HG03469 (cell line): Measurements from ENCODE around the gene AQP2.
"Not testable (repeated sequence)": the region's sequence is repeated elsewhere in the genome, so short reads cannot be mapped to it uniquely, and the experiment has no call there.

Experiments used
- ATAC-seq: cut with Tn5 transposase; IDR thresholded peaks from one replicate; pipeline ENCODE4 v1.9.1; 2021; ENCODE audit warnings: mild to moderate bottlenecking, moderate library complexity, moderate number of reproducible peaks; ENCODE audit not compliant: unreplicated experiment

Gene AQP2

GRCh38 chr12:49984476-49985359, 34.2 kb downstream of the AQP2 start:
- no peak for ATAC-seq

GRCh38 chr12:49985981-49986380, 35.4 kb downstream of the AQP2 start:
- no peak for ATAC-seq

- not testable (repeated sequence) for ATAC-seq
These were observed 35.9 kb downstream of the AQP2 start for GRCh38 chr12:49986476-49986875.

DNA sequence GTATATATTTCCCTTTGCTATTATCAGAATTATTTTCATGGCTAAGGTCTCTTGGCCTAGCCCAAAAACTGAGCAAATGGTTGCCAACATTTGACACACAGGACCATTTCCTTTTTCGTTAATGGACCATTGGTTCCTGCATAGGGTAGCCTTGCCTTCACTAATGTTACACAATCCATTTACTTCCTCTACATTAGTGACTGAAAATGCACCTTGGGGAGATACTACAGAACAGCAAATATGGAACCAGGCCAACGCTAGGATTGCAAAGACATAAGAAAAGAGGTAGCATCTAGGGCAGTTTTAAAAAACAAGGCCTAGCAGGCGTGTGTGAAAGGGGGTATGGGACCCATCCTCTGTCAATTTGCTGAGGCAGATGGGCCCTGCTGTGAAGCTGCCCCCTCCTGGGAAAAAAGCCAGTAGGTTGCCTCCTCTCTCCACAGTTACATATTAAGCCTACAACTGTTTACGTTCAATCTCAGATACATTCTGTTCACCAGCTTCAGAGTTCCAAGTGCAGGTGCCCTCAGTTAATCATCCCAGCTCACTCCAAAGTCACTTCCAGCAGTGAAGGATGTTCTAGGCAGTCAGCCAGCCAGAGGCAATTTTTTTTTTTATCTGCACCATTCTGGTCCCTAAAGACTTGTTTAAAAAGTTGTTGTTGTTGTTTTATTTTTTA, 37.2 kb downstream of the AQP2 start:
- no peak for ATAC-seq

- ATAC-seq = not testable (repeated sequence)
These were observed 38.9 kb downstream of the AQP2 start for GRCh38 chr12:49989400-49989799.

- ATAC-seq = no peak
These were observed 39.7 kb downstream of the AQP2 start for GRCh38 chr12:49990273-49990672.

GRCh38 chr12:49998453-49998852, 47.9 kb downstream of the AQP2 start:
- ATAC-seq = no peak

DNA sequence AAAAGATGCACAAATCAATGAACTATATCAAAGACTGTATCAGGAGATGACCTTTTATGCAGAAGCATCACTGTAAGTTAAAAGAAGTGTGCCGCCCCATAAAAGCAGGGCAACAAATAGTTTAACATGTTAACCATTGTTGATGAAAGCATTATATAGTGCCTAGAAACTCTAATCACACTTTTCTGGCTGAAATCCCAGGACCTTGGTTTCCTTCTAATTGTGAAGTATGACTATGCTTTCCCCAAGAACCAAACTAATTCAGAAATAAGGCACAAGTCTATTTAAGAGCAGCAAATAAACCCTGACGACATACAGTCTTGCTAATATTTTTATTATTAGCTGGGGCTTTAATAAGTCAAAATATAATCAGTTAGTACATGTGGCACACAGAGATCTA, 53.1 kb downstream of the AQP2 start:
- ATAC-seq = no peak

DNA sequence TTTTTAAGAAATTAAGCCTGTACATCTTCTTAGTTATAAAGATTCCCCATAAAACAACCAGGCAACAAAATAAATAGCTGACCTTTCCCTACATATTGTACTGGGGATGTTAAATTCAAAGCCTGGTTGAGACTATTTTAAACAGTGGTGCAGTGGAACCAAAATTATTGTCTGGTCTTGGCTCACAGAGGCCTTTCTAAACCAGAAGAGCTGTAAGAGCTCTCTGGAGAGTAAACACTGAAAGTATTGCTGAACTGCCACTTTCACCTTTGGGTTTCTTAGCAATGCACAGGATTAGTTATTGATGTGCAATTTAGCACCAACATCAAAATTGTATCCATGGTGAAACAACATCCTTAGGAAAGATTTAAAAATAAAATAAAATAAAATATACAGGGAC, 54.2 kb downstream of the AQP2 start:
- ATAC-seq = no peak

- ATAC-seq = no peak
These were observed 54.6 kb downstream of the AQP2 start for GRCh38 chr12:50005175-50005574.

GRCh38 chr12:50006280-50006679, 55.7 kb downstream of the AQP2 start:
- ATAC-seq = no peak

DNA sequence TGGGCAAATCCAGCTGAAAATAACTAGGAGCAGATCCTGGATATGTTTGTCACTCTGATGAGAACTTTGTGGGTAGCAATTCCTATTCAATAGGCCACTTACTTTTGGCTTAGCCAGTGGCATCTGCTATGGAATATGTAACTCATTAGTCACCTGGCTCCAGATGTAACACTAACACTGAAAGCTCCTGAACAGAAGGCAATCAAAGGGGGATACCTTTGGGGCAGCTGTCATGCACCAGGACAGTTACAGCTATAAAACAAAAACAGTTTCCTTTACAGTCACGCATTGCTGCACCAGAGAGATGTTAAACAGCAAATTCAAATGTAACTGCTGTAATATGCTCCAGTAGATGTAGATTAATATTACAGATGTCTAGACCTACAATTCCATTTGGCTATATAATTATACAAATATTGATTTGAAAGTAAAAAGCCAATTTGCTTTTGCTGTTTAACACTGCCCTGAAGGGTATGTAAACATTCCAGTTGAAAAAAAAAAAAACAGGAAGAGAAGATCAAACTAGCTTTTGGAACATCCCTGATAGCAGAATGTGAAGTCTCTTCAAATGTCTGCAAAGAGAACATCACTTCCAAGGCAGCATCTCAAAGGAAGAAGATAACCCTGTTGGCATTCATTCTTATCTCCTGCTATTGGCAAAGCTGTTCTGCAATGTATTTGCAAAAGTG, 56.4 kb downstream of the AQP2 start:
- ATAC-seq = no peak
